Lower lobe of right lung (tissue), 2 donors: ENCODE data around the gene ATF3. TPM values are rescaled to one million over a fixed set of nuclear protein-coding genes. Genes with fewer than 3 reads are reported as not detected.

Experiments
- ATAC-seq, 2 donors: fragments of 200-7000 bp; cut with Tn5 transposase; one replicate each; pipeline ENCODE4 v1.9.1; 2020 to 2022; ENCODE audit warnings: mild to moderate bottlenecking in 2 of 2, moderate library complexity in 2 of 2
- DNase-seq: peaks from one replicate; pipeline ENCODE4 v3.0.0-alpha.2; 2020
- H3K27ac ChIP-seq: fragments of 200-600 bp; one replicate; pipeline ENCODE4 v1.8.0; 2022
- H3K27me3 ChIP-seq: fragments of 200-600 bp; one replicate; pipeline ENCODE4 v1.8.0; 2022; ENCODE audit warnings: low read depth
- H3K36me3 ChIP-seq: fragments of 200-600 bp; one replicate; pipeline ENCODE4 v1.8.0; 2022; ENCODE audit warnings: mild to moderate bottlenecking
- H3K4me1 ChIP-seq: fragments of 200-600 bp; one replicate; pipeline ENCODE4 v1.8.0; 2022
- H3K4me3 ChIP-seq: fragments of 200-600 bp; one replicate; pipeline ENCODE4 v1.8.0; 2022; ENCODE audit warnings: mild to moderate bottlenecking
- H3K9me3 ChIP-seq: fragments of 200-600 bp; one replicate; pipeline ENCODE4 v1.8.0; 2022
- CTCF ChIP-seq: fragments of 200-600 bp; IDR thresholded peaks from one replicate; pipeline ENCODE4 v1.8.0; 2022; ENCODE audit warnings: antibody characterized with exemption, mild to moderate bottlenecking
- intact Hi-C: fragments of 100-400 bp; cut with DNase I; formaldehyde crosslinking; loops from one replicate; pipeline ENCODE4 v1.11.0; 2022
- long read RNA-seq: library from polyadenylated mRNA; unstranded; transcript quantifications from one replicate; pipeline ENCODE4 v2.0.0, GENCODE V29; 2021
- total RNA-seq: library from RNA; stranded (reverse); fragmentation: NEBNext Ultra II Directional; extraction: Animal tissue kit (Norgen Biotek cat#: 25700); gene quantifications from one replicate; pipeline ENCODE4 v1.2.1, GENCODE V29; 2021
- donor health status: DM: no; HTN: yes; CAD: no; lungs with severe emphysema.

Gene ATF3
- total RNA-seq = 25.8 TPM
- long read RNA-seq, transcript ATF3-202 (4 exons, 2,033 nt) = major isoform, 8 of 11 reads
- long read RNA-seq, partial matches to known transcripts = 0 of 11 reads
- long read RNA-seq, other reads (novel, unspliced or antisense) = 0 of 11 reads

GRCh38 chr1:212608392-212608958 lies at the start of gene ATF3:
Gene ATF3, plus strand, starts transcription at chr1:212608761. Its CDS starts 6,261 bp downstream, at chr1:212615022.
- DNase-seq (peak; percentile 99), ATAC-seq (peak; percentile 88 to 96)
- Histone ChIP-seq H3K27me3 (peaks cover 17% of the 10 kb centered on the region), H3K9me3 (no peaks in the 10 kb centered on the region), H3K36me3 (no peaks in the 10 kb centered on the region), H3K4me3 (peak within 1 kb of the TSS; percentile 71), H3K27ac (peak within 1 kb of the TSS; percentile 99), H3K4me1 (peaks cover 39% of the 10 kb centered on the region)
- TF ChIP-seq CTCF = no peak
- intact Hi-C loops = no loop called here

- no peak overlapping the region for H3K4me3 ChIP-seq
- no peaks in the 10 kb centered on the region for H3K36me3 ChIP-seq
- H3K27me3 ChIP-seq = no peaks in the 10 kb centered on the region
- peaks cover 5% of the 10 kb centered on the region for H3K4me1 ChIP-seq
- H3K9me3 ChIP-seq = no peaks in the 10 kb centered on the region
- ATAC-seq = no peak
- DNase-seq = no peak
- intact Hi-C loops = no loop called here
- H3K27ac ChIP-seq = no peak overlapping the region
- no peak for TF ChIP-seq CTCF
Measured at GRCh38 chr1:212559929-212560328, 48.6 kb upstream of the ATF3 start.

- intact Hi-C loops = no loop called here
- Histone ChIP-seq H3K4me3 (no peak overlapping the region), H3K27ac (no peak overlapping the region), H3K36me3 (no peaks in the 10 kb centered on the region), H3K27me3 (no peaks in the 10 kb centered on the region), H3K4me1 (peaks cover 6% of the 10 kb centered on the region), H3K9me3 (no peaks in the 10 kb centered on the region)
- DNase-seq (no peak), ATAC-seq (no peak)
- no peak for TF ChIP-seq CTCF
Measured at GRCh38 chr1:212560933-212561460, 47.6 kb upstream of the ATF3 start.

- Histone ChIP-seq H3K36me3 (no peaks in the 10 kb centered on the region), H3K9me3 (no peaks in the 10 kb centered on the region), H3K4me3 (no peak overlapping the region), H3K27ac (no peak overlapping the region), H3K27me3 (no peaks in the 10 kb centered on the region), H3K4me1 (peaks cover 11% of the 10 kb centered on the region)
- DNase-seq (no peak), ATAC-seq (no peak)
- no peak for TF ChIP-seq CTCF
- intact Hi-C loops = no loop called here
Measured at GRCh38 chr1:212561501-212561931, 47.0 kb upstream of the ATF3 start.

GRCh38 chr1:212562771-212563170 lies 45.8 kb upstream of the ATF3 start:
- ATAC-seq (no peak), DNase-seq (no peak)
- intact Hi-C loops = no loop called here
- TF ChIP-seq CTCF = no peak
- no peaks in the 10 kb centered on the region for H3K36me3 ChIP-seq
- H3K27me3 ChIP-seq = no peaks in the 10 kb centered on the region
- H3K4me1 ChIP-seq = peaks cover 20% of the 10 kb centered on the region
- H3K9me3 ChIP-seq = no peaks in the 10 kb centered on the region
- H3K4me3 ChIP-seq = no peak overlapping the region
- H3K27ac ChIP-seq = no peak overlapping the region
